Mesenteric fat pad (tissue), 1 donor: ENCODE measurements around the gene GPR3. TPM values are rescaled to one million over a fixed set of nuclear protein-coding genes. Genes with fewer than 3 reads are reported as not detected.

Experiments used
- DNase-seq: peaks from one replicate; pipeline ENCODE4 v3.0.0-alpha.2; 2020; ENCODE audit warnings: low spot score
- long read RNA-seq: library from polyadenylated mRNA; unstranded; transcript quantifications from one replicate; pipeline ENCODE4 v2.0.0, GENCODE V29; 2020
- total RNA-seq: library from RNA; stranded (reverse); fragmentation: NEBNext Ultra II Directional; extraction: Animal tissue kit (Norgen Biotek cat#: 25700); gene quantifications from one replicate; pipeline ENCODE4 v1.2.1, GENCODE V29; 2021
- donor health status: DM: yes; HTN: yes; CAD: no.

The GPR3 gene
- 0.51 TPM for total RNA-seq
- long read RNA-seq, partial matches to known transcripts: 0 of 1 reads
- long read RNA-seq, other reads (novel, unspliced or antisense): 0 of 1 reads

- DNase-seq: peak; percentile 97
Observed at GRCh38 chr1:27392096-27392777, at the start of gene GPR3. TSS of gene GPR3 (plus strand) at chr1:27392622. CDS start at chr1:27393799, 1,177 bp downstream.

GRCh38 chr1:27342778-27343638 is 49.4 kb upstream of the GPR3 start:
- DNase-seq: no peak

GRCh38 chr1:27343639-27344025 is 48.8 kb upstream of the GPR3 start:
- DNase-seq: no peak

- no peak for DNase-seq
Observed at GRCh38 chr1:27345272-27345671, 47.1 kb upstream of the GPR3 start.

- no peak for DNase-seq
Observed at GRCh38 chr1:27346357-27346756, 46.1 kb upstream of the GPR3 start.

GRCh38 chr1:27346991-27347624 is 45.3 kb upstream of the GPR3 start:
- no peak for DNase-seq

GRCh38 chr1:27348861-27349783 is 43.3 kb upstream of the GPR3 start:
- no peak for DNase-seq

- DNase-seq: no peak
Observed at GRCh38 chr1:27349784-27350662, 42.4 kb upstream of the GPR3 start.

- no peak for DNase-seq
Observed at GRCh38 chr1:27350663-27351540, 41.5 kb upstream of the GPR3 start.

- DNase-seq: no peak
Observed at GRCh38 chr1:27351541-27352107, 40.8 kb upstream of the GPR3 start.

- no peak for DNase-seq
Observed at GRCh38 chr1:27353166-27353565, 39.3 kb upstream of the GPR3 start.

- DNase-seq: no peak
Observed at GRCh38 chr1:27353629-27354028, 38.8 kb upstream of the GPR3 start.

GRCh38 chr1:27355683-27356082 is 36.7 kb upstream of the GPR3 start:
- no peak for DNase-seq

GRCh38 chr1:27356277-27356618 is 36.2 kb upstream of the GPR3 start:
- DNase-seq: no peak

GRCh38 chr1:27356619-27357280 is 35.7 kb upstream of the GPR3 start:
- no peak for DNase-seq

- peak; percentile 94 for DNase-seq
Observed at GRCh38 chr1:27357281-27358037, 35.0 kb upstream of the GPR3 start.
